ENCODE results near the gene C10orf90. TPM values are rescaled to one million over a fixed set of nuclear protein-coding genes. Genes with fewer than 3 reads are reported as not detected.

The C10orf90 gene, protein sequence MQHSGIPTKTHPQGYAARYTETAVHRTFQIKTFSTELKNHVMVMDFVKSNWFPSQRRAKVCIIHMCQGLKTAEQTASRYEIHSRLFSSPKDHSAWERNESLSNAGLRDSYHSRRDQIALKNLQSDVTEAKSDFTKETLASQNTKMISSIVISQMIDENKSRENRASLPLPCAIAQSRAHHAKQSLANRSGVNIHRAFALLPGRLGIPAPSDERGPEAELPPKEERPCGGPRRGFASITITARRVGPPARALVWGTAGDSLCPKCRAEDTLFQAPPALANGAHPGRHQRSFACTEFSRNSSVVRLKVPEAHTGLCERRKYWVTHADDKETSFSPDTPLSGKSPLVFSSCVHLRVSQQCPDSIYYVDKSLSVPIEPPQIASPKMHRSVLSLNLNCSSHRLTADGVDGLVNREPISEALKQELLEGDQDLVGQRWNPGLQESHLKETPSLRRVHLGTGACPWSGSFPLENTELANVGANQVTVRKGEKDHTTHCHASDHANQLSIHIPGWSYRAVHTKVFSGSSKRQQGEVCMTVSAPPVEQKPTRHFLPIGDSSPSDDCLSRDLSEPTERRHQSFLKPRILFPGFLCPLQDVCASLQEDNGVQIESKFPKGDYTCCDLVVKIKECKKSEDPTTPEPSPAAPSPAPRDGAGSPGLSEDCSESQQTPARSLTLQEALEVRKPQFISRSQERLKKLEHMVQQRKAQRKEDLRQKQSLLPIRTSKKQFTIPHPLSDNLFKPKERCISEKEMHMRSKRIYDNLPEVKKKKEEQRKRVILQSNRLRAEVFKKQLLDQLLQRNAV
- 3.6 to 4.4 TPM (median 3.8 TPM) in 5 replicates for total RNA-seq (2022; extraction: Qiagen RNA extraction; ENCODE audit: low read depth)

DNA sequence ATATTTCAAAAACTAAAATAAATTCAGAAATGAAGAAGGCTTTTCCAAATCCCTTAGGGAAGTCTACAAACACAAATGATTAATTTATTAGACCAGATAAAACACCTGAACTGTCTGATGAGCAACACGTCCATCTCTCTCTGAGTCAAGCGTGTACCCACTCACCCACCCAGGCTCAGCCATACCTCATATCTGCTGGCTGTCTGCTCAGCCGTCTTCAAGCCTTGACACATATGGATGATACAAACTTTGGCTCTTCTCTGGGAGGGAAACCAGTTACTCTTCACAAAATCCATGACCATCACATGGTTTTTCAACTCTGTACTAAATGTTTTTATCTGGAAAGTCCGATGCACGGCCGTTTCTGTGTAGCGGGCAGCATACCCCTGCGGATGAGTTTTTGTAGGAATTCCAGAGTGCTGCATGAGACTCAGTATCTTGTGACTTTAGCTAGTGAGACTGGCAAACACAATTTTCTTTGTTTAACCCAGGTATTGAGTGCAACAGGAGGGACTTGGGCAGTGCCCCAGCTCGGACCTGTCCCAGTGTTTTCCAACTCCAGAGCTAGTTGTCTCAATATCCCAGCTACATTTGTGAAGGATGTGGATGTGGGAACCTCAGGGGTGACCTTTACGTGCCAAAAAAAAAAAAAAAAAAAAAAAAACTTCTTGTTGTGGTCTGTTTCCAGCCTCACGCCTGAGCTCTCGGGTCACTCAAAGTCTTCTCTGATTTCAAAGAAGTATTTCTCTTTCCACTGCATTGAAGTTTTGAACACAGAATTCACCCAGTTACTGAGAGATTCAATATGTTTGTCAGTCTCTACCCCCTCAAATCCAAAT, at the start of gene C10orf90:
C10orf90 (minus strand) TSS at position 638 of the 839 bp plus-strand sequence; CDS start at position 425, 213 bp downstream.

DNA sequence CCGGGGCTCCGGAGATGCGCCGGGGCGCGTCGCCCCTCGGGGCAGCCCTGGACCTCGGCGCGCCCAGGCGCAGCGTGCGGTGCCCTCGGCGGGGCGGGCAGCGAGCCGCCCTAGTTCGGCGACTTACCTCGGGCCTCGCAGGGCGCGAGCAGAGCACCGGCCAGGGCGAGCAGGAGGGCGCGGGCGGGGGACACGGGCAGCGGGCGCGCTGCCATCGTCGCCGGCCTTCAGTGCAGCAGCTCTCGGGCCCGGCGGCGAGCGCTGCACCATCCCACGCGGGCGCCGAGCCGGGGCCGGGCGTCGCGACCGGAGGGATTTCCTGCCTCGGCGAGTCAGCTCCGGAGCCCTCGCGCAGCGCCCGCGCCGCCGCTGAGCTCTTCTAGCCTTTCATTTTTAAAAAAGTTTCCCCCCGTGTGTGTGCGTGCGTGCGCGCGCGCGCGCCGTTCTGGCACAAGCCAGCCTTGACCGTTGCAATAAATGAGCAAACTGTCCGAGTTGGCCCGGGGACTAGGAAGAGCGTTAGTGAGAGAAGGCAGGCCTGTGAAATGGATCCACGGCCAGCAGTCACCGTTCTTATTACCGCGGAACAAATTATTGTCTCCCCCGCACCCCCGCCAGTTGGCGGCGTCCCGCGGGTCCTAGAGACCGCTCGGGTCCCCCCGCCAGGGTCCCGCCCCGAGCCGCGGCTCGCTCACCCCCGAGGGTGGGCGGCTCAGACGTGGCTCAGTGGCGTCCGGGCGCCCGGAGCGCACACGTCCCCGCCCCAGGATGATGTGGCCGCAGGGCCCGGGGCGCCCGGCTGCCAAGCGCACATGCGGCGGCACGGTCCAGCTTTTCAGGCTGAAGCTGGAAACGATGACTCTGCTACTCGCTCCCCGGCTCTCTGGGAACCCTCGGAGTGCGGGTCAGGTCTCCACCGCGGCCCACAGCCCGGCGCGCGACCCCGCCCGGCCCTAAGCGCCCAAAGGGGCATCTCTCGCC, 282.3 kb downstream of the C10orf90 start, which contains the start of gene ADAM12:
ADAM12 (minus strand) TSS at position 547 of the 981 bp plus-strand sequence; CDS start at position 215, 332 bp downstream.

Other genes with a start within 250 kb of the C10orf90 start
- gene DOCK1, start 234.7 kb upstream of the C10orf90 start, total RNA-seq (2022; extraction: Qiagen RNA extraction; ENCODE audit: low read depth), result 18.3 to 25.8 TPM (median 23.5 TPM) in 5 replicates

Data from A549 treated with GW870086 at 1 μM for 4 hours (cell line).